Progenitor cell of endocrine pancreas (in vitro differentiated cells): ENCODE measurements around the gene POLR2E. TPM values are rescaled to one million over a fixed set of nuclear protein-coding genes. Genes with fewer than 3 reads are reported as not detected.

ENCODE experiments used
- DNase-seq: peaks from one replicate; pipeline ENCODE4 v3.0.0; 2021; ENCODE audit warnings: low spot score; ENCODE audit not compliant: unreplicated experiment
- H3K27ac Mint-ChIP-seq: 2 replicates; pipeline ENCODE4 v1.8.0; 2021; ENCODE audit warnings: mild to moderate bottlenecking, moderate library complexity, mixed read lengths
- H3K27me3 Mint-ChIP-seq: 2 replicates; pipeline ENCODE4 v1.8.0; 2021; ENCODE audit warnings: mixed read lengths
- H3K36me3 Mint-ChIP-seq: 2 replicates; pipeline ENCODE4 v1.8.0; 2022; ENCODE audit warnings: mixed read lengths; ENCODE audit not compliant: insufficient read depth
- H3K4me1 Mint-ChIP-seq: 2 replicates; pipeline ENCODE4 v1.8.0; 2021; ENCODE audit warnings: low read depth, mixed read lengths
- H3K4me3 Mint-ChIP-seq: 2 replicates; pipeline ENCODE4 v1.8.0; 2021; ENCODE audit warnings: low read depth, mild to moderate bottlenecking, moderate library complexity, mixed read lengths
- H3K9me3 Mint-ChIP-seq: 2 replicates; pipeline ENCODE4 v1.8.0; 2021; ENCODE audit warnings: low read depth, mixed read lengths
- total RNA-seq: library from RNA; stranded (reverse); gene quantifications from 2 replicates; pipeline ENCODE4 v1.2.1, GENCODE V29; 2021
- TF ChIP-seq, protein P1 (sequence below): fragments of 200-600 bp; sonication (generic); IDR thresholded peaks from one replicate; pipeline ENCODE4 v1.5.0; 2021; ENCODE audit warnings: antibody characterized with exemption, mild to moderate bottlenecking; ENCODE audit not compliant: unreplicated experiment

The POLR2E gene
- total RNA-seq, 1 donor from 2014 or later = 161 TPM

DNA sequence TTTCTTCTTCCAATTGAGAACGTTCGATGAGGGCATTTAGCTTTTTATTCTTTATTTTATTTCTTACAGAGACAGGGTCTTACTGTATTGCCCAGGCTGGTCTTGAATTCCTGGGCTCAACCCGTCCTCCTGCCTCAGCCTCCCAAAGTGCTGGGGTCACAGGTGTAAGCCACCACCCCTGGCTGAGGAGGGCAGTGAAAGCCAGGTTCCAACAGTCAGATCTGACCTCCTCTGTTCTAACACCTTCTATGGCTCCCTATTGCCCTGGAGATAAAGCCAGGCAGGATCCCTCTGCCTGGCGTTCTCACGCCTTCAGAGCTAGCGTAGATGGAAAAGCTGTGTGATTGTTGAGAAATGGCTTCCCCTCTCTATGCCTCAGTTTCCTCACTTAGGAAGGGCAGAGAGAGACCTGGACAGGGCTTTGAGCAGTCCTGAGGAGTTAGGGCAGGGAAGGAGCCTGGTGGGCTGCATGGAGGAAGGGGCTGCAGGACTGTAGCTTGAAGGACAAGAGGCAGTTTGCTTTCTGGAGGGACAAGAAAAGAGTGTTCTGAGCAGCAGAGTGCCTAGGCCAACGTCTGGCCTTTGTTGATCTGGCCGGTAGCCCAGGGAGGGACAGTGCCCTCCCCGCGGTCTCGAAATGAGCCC, 22.7 kb downstream of the POLR2E start:
- Mint-ChIP-seq H3K4me1 (peaks cover 7% of the 10 kb centered on the region), H3K27ac (no peak overlapping the region), H3K27me3 (peaks cover 40% of the 10 kb centered on the region), H3K4me3 (no peak overlapping the region), H3K36me3 (no peaks in the 10 kb centered on the region), H3K9me3 (no peaks in the 10 kb centered on the region)
- TF ChIP-seq, protein P1, sequence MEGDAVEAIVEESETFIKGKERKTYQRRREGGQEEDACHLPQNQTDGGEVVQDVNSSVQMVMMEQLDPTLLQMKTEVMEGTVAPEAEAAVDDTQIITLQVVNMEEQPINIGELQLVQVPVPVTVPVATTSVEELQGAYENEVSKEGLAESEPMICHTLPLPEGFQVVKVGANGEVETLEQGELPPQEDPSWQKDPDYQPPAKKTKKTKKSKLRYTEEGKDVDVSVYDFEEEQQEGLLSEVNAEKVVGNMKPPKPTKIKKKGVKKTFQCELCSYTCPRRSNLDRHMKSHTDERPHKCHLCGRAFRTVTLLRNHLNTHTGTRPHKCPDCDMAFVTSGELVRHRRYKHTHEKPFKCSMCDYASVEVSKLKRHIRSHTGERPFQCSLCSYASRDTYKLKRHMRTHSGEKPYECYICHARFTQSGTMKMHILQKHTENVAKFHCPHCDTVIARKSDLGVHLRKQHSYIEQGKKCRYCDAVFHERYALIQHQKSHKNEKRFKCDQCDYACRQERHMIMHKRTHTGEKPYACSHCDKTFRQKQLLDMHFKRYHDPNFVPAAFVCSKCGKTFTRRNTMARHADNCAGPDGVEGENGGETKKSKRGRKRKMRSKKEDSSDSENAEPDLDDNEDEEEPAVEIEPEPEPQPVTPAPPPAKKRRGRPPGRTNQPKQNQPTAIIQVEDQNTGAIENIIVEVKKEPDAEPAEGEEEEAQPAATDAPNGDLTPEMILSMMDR = no peak
- no peak for DNase-seq

DNA sequence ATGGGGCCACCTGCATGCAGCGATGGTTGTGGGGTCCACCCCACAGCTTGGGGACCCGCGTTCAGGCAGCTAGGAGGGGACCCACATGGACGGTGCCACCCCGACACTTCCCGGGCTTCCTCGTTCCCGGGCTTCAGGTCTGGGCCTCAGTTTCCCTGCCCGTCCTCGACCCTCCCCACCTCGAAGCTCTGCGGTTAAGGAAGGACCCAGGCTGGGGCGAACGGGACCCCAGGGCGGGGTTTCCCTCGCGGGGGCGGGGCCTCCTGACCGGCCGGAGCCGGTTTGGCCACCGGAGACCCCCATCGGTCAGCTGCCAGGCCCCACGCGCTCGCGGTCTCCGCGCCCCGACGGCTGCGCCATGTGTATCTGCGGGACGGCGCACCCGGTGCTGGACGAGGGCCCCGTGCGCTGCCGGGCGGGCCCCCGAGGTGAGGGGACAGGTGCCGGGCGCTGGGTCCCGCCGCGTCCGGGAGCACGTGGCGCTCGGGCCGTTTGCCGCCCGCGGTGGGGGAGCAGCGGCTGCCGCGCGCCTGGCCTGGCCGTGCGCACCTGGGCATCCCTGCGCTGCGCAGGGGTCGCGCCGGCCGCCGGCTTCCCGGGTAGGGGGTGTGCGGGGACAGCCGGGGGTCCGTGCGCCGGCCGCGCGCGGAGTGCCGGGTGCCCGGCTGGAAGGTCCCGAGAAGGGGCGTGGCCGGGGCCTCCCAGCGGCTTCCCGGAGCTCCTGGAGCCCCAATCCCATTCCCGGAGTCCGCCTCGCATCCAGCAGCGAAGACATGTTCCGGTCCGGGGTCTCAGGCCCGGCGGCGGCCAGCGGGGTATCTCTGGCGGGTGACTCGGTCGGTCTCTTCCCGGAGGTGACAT, 24.0 kb downstream of the POLR2E start:
- H3K27me3 Mint-ChIP-seq = peaks cover 41% of the 10 kb centered on the region
- TF ChIP-seq, protein P1 = no peak
- no peak overlapping the region for H3K27ac Mint-ChIP-seq
- no peak for DNase-seq
- H3K4me1 Mint-ChIP-seq = peaks cover 7% of the 10 kb centered on the region
- H3K36me3 Mint-ChIP-seq = no peaks in the 10 kb centered on the region
- no peak overlapping the region for H3K4me3 Mint-ChIP-seq
- H3K9me3 Mint-ChIP-seq = no peaks in the 10 kb centered on the region

DNA sequence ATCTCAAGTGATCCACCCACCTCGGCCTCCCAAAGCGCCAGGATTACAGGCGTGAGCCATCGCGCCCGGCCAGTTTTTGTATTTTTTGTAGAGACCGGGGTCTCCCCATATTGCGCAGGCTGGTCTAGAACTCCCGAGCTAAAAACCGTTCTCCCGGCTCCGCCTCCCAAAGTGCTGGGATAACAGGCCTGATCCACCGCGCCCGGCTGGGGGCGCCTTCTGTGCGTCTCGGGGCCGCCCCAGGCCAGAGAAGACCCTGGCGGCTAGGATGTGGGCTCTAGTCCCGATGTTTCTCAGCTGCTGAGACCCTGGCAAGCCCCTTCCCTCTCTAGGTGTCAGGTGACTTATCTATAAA, 24.6 kb downstream of the POLR2E start:
- no peak overlapping the region for H3K4me3 Mint-ChIP-seq
- no peaks in the 10 kb centered on the region for H3K9me3 Mint-ChIP-seq
- DNase-seq = no peak
- peaks cover 40% of the 10 kb centered on the region for H3K27me3 Mint-ChIP-seq
- H3K27ac Mint-ChIP-seq = no peak overlapping the region
- TF ChIP-seq, protein P1 = no peak
- H3K4me1 Mint-ChIP-seq = peaks cover 5% of the 10 kb centered on the region
- no peaks in the 10 kb centered on the region for H3K36me3 Mint-ChIP-seq

DNA sequence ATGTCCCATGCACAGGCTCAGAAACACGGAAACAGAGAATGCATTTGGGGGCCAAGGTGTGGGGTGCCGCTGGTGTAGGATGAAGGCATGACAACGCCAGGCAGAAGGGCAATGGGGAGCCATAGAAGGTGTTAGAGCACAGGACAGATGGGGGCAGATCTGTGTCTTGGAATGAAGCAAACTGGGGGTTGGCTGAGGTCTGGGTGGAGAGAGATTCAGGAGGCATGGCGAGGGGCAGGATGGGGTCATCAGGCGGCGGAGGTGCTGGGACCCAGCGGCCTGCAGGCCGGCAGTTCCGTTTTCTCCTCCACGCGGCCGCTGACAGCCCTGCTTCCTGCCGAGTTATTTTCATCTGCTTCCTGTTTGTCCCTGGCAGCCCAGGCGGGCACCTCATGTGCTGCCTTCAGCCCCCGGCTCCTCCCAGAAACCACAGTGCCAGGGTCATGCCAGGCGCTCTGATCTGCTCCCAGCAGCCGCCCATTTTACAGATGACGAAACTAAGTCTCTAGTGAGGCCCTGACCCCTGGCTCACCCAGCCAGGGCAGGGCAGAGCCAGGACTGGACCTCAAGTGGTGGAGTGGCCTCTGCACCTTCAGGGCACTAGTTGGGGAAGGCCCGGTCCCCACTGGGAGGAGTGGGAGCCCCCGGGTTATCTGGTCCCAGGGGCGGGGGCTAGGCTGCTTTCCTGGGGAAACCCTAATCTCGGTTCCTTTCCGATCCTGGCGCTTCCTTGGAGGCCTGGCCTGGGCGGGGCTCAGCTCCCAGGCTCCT, 26.0 kb downstream of the POLR2E start:
- no peak for DNase-seq
- peaks cover 3% of the 10 kb centered on the region for H3K4me1 Mint-ChIP-seq
- TF ChIP-seq, protein P1 = no peak
- H3K9me3 Mint-ChIP-seq = no peaks in the 10 kb centered on the region
- H3K27ac Mint-ChIP-seq = no peak overlapping the region
- peaks cover 45% of the 10 kb centered on the region for H3K27me3 Mint-ChIP-seq
- no peaks in the 10 kb centered on the region for H3K36me3 Mint-ChIP-seq
- no peak overlapping the region for H3K4me3 Mint-ChIP-seq
